H1 (cell line): ENCODE measurements around the gene RGL2. TPM values are rescaled to one million over a fixed set of nuclear protein-coding genes. Genes with fewer than 3 reads are reported as not detected.
A peak's percentile ranks its signal among the peaks of the same experiment; 100 is the strongest.

Source experiments
- ATF2 ChIP-seq: IDR thresholded peaks from 2 replicates; pipeline ENCODE4 v1.6.1; 2012; ENCODE audit warnings: low read length, inconsistent platforms
- CEBPB ChIP-seq: IDR thresholded peaks from 2 replicates; pipeline ENCODE4 v1.6.1; 2012; ENCODE audit warnings: low read depth, low read length
- CTBP2 ChIP-seq: IDR thresholded peaks from 2 replicates; pipeline ENCODE4 v1.7.0; 2011; ENCODE audit warnings: borderline replicate concordance, mild to moderate bottlenecking, moderate library complexity, mixed read lengths, low read length; ENCODE audit not compliant: insufficient read depth, insufficient read length
- CTCF ChIP-seq, 3 experiments: IDR thresholded peaks; 1 replicate in 2 of 3; 2 replicates in 1 of 3; pipeline versions ENCODE4 v1.5.1 to v1.6.1; 2011; ENCODE audit warnings: low read length in 3 of 3, mild to moderate bottlenecking in 3 of 3, inconsistent platforms in 2 of 3, low read depth in 1 of 3, moderate library complexity in 1 of 3; ENCODE audit not compliant: insufficient read depth in 1 of 3; ENCODE audit errors: control extremely low read depth in 1 of 3
- E2F6 ChIP-seq: IDR thresholded peaks from 2 replicates; pipeline ENCODE4 v1.6.1; 2012; ENCODE audit warnings: inconsistent platforms
- GTF2F1 ChIP-seq: IDR thresholded peaks from 2 replicates; pipeline ENCODE4 v1.6.1; 2012; ENCODE audit warnings: low read depth, low read length, improper control_type of control experiment, borderline replicate concordance
- KDM1A ChIP-seq: fragments of 200-600, 300-600 bp; sonication (generic); IDR thresholded peaks from 2 replicates; pipeline ENCODE4 v1.7.1; 2016; ENCODE audit warnings: mild to moderate bottlenecking, low read length, borderline replicate concordance
- KDM4A ChIP-seq: IDR thresholded peaks from one replicate; pipeline ENCODE4 v1.7.1; 2012; ENCODE audit warnings: low read depth, mild to moderate bottlenecking, moderate library complexity, low read length, inconsistent platforms; ENCODE audit not compliant: severe bottlenecking
- MAFK ChIP-seq: IDR thresholded peaks from 2 replicates; pipeline ENCODE4 v1.6.1; 2012; ENCODE audit warnings: low read depth, mild to moderate bottlenecking, improper control_type of control experiment, low read length
- POLR2A ChIP-seq, 2 experiments: IDR thresholded peaks; 1 replicate in 1 of 2; 2 replicates in 1 of 2; pipeline ENCODE4 v1.6.1; 2011; ENCODE audit warnings: low read depth in 2 of 2, low read length in 2 of 2, mild to moderate bottlenecking in 2 of 2; ENCODE audit errors: control extremely low read depth in 1 of 2
- RAD21 ChIP-seq, 2 experiments: IDR thresholded peaks in 1 of 2; conservative IDR thresholded peaks in 1 of 2; 2 replicates each; pipeline ENCODE4 v1.6.1; 2011; ENCODE audit warnings: low read depth in 2 of 2, low read length in 2 of 2, improper control_type of control experiment in 1 of 2, inconsistent platforms in 1 of 2, mild to moderate bottlenecking in 1 of 2, moderate library complexity in 1 of 2
- RBBP5 ChIP-seq: IDR thresholded peaks from 2 replicates; pipeline ENCODE4 v1.7.1; 2012; ENCODE audit warnings: low read depth, mild to moderate bottlenecking, inconsistent platforms, low read length, moderate library complexity, borderline replicate concordance
- SIN3A ChIP-seq, 2 experiments: IDR thresholded peaks in 1 of 2; conservative IDR thresholded peaks in 1 of 2; 2 replicates each; pipeline ENCODE4 v1.6.1; 2011 to 2012; ENCODE audit warnings: low read length in 2 of 2, improper control_type of control experiment in 1 of 2, low read depth in 1 of 2, mild to moderate bottlenecking in 1 of 2
- SP2 ChIP-seq: IDR thresholded peaks from 2 replicates; pipeline ENCODE4 v1.6.1; 2012; ENCODE audit warnings: mild to moderate bottlenecking, low read length, inconsistent platforms
- SRF ChIP-seq: IDR thresholded peaks from 2 replicates; pipeline ENCODE4 v1.6.1; 2011; ENCODE audit warnings: mild to moderate bottlenecking, low read depth, low read length, moderate library complexity
- TAF1 ChIP-seq: IDR thresholded peaks from 2 replicates; pipeline ENCODE4 v1.6.1; 2011; ENCODE audit warnings: mild to moderate bottlenecking, low read depth, low read length
- TBP ChIP-seq: IDR thresholded peaks from 2 replicates; pipeline ENCODE4 v1.6.1; 2011; ENCODE audit warnings: low read depth, low read length, improper control_type of control experiment
- TEAD4 ChIP-seq: IDR thresholded peaks from 2 replicates; pipeline ENCODE4 v1.6.1; 2012; ENCODE audit warnings: low read depth, low read length, inconsistent platforms, mixed read lengths
- ZNF274 ChIP-seq: IDR thresholded peaks from 2 replicates; pipeline ENCODE4 v1.7.0; 2012; ENCODE audit warnings: low read length, borderline replicate concordance; ENCODE audit errors: extremely low read depth
- polyA plus RNA-seq, 7 experiments: library from polyadenylated mRNA; depleted of rRNA in 3 of 7; stranded (reverse) in 5 of 7; unstranded in 2 of 7; fragments of >200 nt in 5 of 7; fragments of 200-250 nt in 2 of 7; gene quantifications; 1 replicate in 5 of 7; 2 replicates in 1 of 7; 4 replicates in 1 of 7; pipeline versions ENCODE4 v1.2.1 to v1.2.3, GENCODE V29; 2011 to 2013; ENCODE audit warnings: missing spikeins in 2 of 7, mixed read lengths in 2 of 7
- total RNA-seq: library from RNA; stranded (reverse); fragmentation: NEBNext Ultra II Directional; extraction: Animal tissue kit (Norgen Biotek cat#: 25700); gene quantifications from 2 replicates; pipeline ENCODE4 v1.2.1, GENCODE V29; 2021

Gene RGL2
- total and polyA plus RNA-seq, 2 of the 8 experiments (the other 6 are each of a cell fraction or from before 2014, with no cell fraction given), result 58.1 to 80.3 TPM

- TF ChIP-seq MAFK (no peak), CEBPB (no peak), KDM1A (0 out of 2 replicates have a peak, but pooled peaks have one; percentile 76), TBP (no peak), TEAD4 (no peak), SRF (no peak), RAD21 (IDR thresholded peaks at IDR 0.05 in 1 of 2, conservative IDR thresholded peaks at IDR 0.05 in 1 of 2; ENCODE audit: low read depth in 2 of 2, low read length in 2 of 2) (peak; percentile 32 to 56), TAF1 (peak; percentile 63), ATF2 (peak; percentile 67; the same call in 1 of the 2 replicates), RBBP5 (no peak), ZNF274 (no peak), E2F6 (peak; percentile 52), CTBP2 (no peak), GTF2F1 (no peak), CTCF (IDR thresholded peaks at IDR 0.05; ENCODE audit: control extremely low read depth in 1 of 3, insufficient read depth in 1 of 3, low read depth in 1 of 3, low read length in 3 of 3) (peak; percentile 73 to 86 (median 78)), POLR2A (IDR thresholded peaks at IDR 0.05; ENCODE audit: control extremely low read depth in 1 of 2, low read depth in 2 of 2, low read length in 2 of 2) (0 out of 3 replicates have a peak, but pooled peaks of 1 of the 2 experiments have one; percentile 19), SIN3A (conservative IDR thresholded peaks at IDR 0.05 in 1 of 2, IDR thresholded peaks at IDR 0.05 in 1 of 2; ENCODE audit: low read depth in 1 of 2, low read length in 2 of 2) (peak in 1 of 2 experiments; percentile 90; a peak in 2 of 4 replicates), SP2 (no peak), KDM4A (peak; percentile 54)
Observed at GRCh38 chr6:33299237-33299944, 649 bp upstream of the RGL2 start (continued).
